DMS 273 (cell line): Measurements from ENCODE around the gene ALDH3B1.

Source experiments
- DNase-seq: peaks from one replicate; lab custom pipeline; 2025; ENCODE audit not compliant: unreplicated experiment; lab: John Stamatoyannopoulos, UW

The ALDH3B1 gene

DNA sequence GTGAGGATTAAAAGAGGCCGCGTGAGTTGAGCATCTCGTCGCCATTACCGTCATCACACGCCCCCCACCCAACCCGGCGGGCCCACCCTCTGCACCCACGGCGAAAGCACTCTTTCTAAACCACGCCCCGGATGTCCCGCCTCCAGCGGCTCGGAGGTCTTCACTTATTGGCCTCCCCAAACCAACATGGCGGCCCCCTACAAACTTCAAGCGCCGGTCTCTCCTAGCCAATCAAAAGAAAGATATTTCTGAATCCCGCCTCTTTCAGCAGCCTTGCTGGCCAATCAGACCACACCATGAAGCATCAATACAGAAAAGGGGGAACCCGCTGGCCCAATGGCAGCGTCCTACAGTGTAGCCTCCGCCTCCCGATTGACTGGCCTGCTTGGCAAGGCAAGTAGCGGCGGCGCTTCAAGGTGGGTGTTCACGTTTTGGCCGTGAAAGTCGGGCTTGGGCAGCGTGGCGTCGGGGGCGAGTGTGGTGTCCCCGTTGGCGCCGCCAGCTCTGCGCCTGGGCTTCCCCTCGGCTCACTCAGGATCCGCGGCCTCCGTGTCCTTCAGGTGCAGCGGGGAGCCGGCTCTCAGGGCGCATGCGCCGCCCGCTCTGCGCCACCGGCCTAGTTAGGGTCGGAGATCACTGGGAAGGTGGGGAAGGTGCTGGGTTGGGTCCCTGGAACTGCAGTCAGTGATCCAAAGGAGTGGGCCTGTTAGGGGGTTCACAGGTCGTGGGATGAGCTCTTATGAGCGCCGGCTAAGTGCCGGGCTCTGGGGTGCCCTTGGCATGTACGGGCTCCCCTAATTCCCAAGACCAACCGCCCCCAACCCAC lies 20.4 kb downstream of the ALDH3B1 start, which contains the start of gene NDUFS8:
NDUFS8 (plus strand) TSS at position 364 of the 826 bp plus-strand sequence. CDS start 1,471 bp downstream, outside the sequence.
- peak; percentile 98 for DNase-seq

DNA sequence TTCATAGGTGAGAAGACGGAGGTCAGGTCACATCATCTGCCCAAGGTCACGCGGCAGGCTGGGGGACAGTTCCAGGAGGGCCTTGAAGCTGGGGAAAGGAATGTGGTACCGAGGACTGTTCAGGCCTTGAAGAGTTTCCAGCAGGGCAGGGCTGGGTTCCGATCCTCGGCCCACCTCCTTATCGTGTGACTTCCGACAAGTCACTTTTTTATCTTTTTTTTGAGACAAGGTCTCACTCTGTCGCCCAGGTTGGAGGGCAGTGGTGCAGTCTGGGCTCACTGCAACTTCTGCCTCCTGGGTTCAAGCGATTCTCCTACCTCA lies 21.0 kb downstream of the ALDH3B1 start:
- DNase-seq, result no peak

GRCh38 chr11:68032003-68032402 lies 21.9 kb downstream of the ALDH3B1 start:
- no peak for DNase-seq

DNA sequence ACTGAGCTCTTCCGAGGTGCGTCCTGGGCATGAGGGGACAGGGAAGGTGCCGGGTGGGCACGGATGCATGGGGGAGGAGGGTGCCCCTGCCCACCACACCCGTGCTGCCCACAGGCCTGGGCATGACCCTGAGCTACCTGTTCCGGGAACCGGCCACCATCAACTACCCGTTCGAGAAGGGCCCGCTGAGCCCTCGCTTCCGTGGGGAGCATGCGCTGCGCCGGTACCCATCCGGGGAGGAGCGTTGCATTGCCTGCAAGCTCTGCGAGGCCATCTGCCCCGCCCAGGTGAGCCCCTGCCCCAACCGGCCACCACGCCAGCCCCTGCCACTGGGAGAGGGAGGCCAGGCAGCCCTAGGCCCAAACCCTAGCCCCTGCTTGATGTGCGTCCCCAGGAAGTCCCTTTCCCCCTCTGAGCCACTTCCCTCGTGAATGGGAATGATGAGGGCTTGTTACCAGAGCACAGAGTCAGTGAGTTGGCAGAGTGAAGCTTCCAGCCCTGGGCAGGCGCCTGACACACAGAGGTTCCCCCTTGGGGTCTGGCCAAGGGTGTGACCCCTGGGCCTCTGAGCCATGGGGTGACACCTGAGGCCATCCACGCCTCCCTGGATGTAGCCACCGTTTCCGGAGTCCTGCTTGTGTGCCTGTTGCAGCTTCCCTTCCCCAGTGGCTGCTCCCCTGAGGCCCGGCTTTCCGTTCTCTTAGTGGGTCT lies 23.0 kb downstream of the ALDH3B1 start:
- no peak for DNase-seq

- DNase-seq, result no peak
Observed at GRCh38 chr11:68033708-68034045, 23.6 kb downstream of the ALDH3B1 start.

GRCh38 chr11:68035266-68035876 lies 25.2 kb downstream of the ALDH3B1 start:
- DNase-seq, result no peak

DNA sequence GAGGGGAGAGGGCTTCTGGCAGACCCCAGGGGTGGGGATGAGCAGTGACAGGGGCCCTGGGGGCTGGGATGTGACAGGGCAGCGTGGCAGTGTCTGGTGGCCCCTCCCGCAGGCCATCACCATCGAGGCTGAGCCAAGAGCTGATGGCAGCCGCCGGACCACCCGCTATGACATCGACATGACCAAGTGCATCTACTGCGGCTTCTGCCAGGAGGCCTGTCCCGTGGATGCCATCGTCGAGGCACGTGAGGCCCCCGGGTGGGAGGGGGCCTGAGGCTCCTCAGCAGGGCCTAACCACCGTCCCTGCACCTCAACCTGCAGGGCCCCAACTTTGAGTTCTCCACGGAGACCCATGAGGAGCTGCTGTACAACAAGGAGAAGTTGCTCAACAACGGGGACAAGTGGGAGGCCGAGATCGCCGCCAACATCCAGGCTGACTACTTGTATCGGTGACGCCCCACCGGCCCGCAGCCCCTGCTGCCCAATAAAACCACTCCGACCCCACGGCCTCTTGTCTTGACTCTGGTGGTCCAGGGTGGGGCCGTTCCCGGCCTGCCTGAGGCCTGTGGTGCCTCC lies 26.1 kb downstream of the ALDH3B1 start:
- DNase-seq, result no peak

DNA sequence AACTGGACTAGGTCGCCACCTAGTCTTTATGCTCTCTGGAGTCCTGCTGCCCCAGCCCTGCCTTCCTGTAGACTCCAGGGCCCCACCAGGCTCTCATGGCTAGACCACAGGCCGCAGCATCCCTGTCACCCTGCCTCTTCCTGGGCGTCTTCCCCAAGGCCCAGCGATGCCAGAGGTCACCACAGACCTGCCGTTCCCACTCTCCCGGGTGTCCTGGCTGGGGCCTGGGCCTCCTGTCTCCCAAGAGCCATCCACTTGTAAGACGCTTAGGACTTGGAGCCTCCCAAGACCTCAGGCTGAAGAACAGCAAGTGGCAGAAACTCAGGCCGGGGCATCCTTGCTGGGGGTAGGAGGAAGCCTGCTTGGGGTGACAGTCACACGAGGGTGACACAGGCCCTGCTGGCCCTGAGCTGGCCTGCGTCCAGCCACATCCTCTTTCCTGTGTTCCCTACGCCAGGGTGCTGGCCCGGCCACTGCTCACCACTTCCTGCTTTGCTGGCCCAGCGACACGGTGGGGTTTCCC lies 26.7 kb downstream of the ALDH3B1 start:
- no peak for DNase-seq

DNA sequence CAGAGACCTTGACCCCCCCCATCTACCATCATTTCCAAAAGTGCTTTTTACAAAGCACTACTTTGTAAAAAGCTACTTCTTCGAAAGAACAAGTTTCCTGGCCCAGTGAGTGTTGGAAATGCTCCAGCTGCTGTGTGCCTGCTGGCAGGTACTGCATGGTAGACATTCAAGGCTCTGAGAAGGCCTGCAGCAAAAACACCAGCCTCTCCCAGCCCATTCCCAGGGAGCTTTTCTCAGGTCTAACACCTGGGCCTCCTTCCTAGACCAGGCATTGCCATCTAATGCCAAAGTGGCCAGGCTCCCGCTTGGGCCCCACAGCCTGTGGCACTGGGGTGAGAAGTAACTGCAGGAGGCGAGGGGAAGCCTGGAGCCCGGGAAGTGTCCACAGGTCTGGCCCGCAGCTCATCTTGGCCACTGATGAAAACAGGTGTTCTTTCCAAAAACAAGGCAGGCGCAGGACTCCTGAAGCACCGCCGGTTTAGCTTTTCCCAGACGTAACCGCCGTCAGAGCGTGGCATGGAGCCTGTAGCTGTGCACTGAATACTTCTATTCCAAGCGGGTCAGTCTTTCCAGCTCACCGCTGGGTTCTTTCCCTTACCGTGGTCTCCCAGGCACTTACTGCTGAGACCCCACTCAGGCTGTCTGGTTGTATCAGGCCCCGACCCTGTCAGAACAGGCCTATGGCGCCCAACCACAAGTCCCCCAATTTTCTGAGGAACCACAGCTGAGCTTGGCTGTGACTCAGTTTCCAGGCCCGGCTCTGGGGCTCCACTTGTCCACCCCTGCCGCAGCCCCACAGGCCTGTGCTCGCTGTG lies 27.5 kb downstream of the ALDH3B1 start:
- DNase-seq, result peak; percentile 45

- DNase-seq, result no peak
Observed at GRCh38 chr11:68038226-68038717, 28.1 kb downstream of the ALDH3B1 start.

- no peak for DNase-seq
Observed at GRCh38 chr11:68038718-68039525, 28.8 kb downstream of the ALDH3B1 start, which contains the start of gene TCIRG1. TCIRG1 (plus strand) TSS chr11:68039025; CDS start chr11:68041272, 2,247 bp downstream.

DNA sequence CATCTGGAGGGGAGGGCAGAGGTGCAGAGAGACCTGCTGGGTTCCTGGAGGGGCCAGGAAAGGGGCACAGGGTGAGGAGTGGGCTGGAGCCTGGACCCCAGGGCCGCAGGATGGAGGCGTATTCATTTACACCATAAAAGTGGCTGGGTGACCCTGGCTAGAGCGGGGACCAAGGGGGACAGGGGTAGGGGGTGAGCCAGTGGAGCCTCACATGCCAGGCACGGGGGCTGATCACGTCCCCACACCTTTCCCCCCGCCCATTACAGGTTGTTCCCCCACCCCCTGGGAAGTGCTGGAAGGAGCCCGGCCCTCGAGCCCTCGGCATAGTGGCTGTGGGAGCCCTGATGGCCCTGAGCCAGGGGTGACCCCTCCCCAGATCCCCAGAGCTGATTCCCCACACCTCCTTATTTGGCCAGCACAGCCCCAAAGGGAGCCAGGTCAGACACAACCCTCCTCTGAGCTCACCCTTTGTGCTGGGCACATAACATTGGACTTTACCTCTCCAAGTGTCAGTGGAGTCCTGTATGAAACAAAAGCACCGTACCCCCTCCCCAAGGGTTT lies 29.5 kb downstream of the ALDH3B1 start:
- no peak for DNase-seq

DNA sequence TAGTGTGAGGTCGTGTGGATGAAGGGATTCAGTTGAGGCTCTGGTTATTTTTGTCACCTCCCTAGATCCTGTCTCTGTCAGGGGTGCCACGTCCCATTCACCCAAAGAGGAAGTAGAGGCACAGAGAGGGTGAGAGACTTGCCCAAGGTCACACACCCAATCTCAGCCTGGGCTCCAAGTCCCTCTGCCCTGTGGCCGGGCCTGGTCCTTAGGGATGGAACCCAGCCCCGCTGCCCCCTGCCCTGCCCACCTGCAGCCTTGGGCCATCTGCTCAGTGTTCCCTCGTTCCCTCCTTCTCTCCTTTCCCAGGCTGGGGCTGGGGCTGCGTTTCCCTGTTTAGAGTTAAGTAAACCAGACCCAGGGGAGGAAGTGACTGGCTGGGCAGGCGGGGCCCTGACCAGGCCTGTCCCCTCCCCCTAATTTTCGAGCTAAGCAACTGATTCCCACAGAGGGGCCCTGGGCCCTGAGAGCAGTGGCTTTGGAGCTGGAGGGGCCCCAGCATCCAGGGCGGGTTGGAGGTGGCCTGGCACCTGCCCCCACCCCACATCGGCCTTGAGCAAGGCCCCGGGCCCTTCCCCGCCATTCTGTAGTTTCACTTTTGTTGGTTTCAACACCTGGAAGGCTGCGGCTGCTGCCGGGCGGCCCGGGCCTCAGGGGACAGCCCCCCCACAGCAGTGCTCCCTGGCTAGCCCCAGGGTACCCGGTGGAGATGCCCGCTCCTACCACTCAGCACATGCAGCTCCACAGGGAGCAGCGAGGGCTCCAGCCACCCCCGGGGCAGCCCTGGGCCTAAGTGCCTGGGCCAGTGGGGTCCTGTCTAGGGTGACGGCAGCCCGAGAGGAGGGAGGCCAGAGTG lies 30.2 kb downstream of the ALDH3B1 start:
- DNase-seq, result peak; percentile 64

GRCh38 chr11:68040957-68041591 lies 30.9 kb downstream of the ALDH3B1 start:
- DNase-seq, result no peak

DNA sequence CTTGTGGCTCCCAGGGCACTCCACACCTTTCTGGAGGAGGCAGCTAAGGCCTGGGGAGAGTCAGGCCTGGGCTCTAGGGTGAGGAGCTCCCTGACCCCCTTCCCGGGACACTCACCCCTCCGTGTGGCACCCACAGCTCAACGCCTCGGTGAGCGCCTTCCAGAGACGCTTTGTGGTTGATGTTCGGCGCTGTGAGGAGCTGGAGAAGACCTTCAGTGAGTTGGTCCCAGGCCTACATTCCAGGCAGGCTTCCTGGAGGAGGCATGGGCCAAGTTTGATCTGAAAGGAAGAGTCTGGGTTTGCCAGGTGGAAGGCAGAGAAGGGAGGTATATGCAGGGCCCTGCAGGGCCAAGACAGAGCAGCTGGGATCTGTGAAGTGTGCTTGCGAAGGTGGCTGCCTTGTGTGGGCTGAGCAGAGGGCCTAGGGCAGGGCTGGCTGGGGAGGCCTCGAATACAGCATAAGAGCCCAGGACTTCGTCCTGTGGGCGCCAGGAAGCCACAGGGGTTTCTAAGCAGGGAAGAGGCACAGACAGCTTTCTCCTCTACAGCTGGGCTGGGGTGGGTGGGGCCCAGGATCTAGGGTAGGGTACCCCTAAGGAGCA lies 31.6 kb downstream of the ALDH3B1 start:
- no peak for DNase-seq

DNA sequence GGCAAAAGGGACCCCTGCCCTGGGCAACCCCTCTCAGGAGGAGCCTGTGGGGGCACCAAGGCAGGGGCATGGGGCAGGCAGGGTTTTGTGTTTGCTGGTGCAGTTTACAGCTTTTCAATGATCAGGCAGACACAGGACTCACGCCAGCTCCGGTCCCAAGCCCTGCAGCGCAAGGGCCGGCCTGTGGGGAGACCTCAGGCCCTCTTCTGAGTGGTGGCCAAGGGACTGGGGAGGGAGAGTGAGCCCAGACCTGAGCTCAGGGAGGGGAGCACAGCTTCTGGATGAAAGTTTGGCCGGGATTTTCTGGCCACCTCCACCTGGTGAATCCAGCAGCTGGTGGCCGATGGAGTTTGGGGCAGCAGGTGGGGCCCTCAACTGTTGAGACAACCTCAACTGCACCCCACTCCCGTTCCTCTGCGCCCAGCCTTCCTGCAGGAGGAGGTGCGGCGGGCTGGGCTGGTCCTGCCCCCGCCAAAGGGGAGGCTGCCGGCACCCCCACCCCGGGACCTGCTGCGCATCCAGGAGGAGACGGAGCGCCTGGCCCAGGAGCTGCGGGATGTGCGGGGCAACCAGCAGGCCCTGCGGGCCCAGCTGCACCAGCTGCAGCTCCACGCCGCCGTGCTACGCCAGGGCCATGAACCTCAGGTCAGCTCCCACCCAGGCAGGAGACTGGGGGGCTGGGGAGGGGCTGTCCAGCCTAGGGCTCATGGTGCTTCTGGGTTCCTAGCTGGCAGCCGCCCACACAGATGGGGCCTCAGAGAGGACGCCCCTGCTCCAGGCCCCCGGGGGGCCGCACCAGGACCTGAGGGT lies 32.3 kb downstream of the ALDH3B1 start:
- no peak for DNase-seq

DNA sequence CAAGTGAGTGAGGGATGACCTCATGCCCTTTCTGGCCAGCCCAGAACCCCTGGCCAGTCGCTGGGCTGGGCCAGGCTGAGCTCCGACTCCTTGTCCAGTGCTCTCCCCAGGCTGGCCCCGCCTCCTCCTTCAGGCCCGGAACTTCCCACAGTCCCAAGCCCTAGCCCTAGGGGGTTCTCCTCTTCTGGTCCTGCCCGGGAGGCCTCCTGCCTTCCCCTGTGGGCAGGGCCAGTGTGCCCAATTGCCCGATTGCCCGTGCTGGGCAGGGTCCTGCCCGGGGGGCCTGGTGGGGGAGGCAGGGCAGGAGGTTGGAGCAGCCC lies 32.9 kb downstream of the ALDH3B1 start:
- DNase-seq, result no peak
